GF-D8 (cell line): Measurements from ENCODE around the gene AKT1S1.

Experiments used
- DNase-seq: peaks from one replicate; lab custom pipeline; 2025; lab: John Stamatoyannopoulos, UW

Gene AKT1S1

DNA sequence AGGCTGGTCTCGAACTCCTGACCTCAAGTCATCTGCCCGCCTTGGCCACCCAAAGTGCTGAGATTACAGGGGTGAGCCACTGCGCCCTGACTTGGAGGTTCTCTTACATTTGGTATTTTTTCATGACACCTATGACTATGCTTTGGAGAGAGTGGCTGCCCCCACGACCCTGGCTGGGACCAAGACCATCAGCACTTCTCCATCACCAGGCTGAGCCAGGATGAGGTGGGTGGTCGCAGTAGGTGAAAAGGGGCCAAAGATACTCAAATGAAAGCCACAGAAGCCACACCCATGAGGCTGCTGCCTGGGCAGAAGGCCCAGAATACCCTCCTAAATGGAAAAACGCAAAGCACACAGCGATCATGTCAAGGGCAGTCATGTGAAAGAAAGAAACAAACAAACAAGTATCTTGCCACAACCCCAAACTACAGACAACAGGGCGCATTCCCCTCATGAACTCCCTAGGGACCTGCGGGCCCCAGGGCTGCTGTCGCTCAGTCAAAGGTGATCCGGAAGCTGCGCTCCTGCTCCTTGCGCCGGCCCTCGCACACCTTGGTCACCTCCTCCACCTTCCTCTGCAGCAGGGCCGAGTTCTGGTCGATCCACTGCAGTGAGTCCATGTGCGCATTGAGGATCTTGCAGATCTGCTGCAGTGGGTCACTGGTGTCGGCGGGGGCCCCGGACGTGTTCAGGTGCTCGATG lies 30.7 kb upstream of the AKT1S1 start:
- DNase-seq, result no peak

GRCh38 chr19:49906879-49907564 lies 29.9 kb upstream of the AKT1S1 start:
- no peak for DNase-seq

DNA sequence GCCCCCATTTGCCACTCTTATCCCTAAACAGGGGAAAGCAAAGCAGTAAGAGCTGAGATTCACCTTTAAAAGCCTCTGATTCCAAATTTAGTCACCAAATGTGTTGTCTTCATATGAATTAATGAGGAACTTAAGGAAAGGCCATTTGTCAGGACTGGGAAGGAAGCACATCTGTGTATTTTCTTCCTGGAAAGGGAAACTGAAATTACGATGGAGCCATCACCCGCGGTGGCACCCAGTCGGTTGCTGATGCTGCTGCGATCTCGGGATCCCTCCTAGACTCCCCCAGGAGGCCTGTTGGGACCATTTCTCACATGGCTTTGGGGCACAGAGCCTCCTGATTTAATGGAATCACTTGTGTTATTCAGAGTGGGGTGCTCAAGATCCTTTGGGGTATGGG lies 27.0 kb upstream of the AKT1S1 start:
- DNase-seq, result no peak

DNA sequence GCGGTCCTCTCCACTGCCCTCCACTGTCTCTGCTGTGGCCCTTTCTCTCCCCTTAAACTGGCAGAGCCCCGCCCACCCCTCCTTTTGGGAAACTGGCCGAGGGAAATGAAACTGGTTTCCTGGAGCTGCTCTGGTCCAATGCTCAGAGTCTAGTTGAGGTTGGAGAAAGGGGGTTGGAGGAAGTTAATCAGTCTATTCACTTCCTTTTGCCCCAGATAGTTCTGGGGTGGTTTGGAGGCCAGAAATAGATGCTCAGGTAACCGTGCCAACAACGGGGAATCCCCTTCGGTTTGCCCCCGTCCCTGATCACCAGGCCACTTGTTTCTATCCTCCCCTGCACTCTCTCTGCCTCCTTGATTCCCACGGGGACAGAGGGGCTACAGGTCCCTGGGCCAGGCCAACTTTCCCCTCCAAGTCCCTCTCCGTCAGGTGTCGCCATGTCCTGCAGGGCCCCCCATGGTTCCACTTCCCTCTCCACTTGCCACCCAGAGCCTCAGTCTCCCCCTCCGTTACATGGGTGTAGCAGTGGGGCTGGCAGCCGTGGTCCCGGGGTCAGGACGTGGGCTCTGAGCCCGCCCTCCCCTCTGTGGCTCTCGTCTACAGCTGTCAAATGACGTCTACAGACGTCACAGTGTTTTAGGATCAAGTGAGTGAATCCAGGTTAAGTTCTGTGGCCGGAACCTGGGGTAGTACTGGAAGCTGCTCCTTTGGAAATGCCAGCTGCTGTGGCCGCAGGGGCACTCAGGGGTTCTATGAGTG lies 19.9 kb upstream of the AKT1S1 start, which contains the start of gene IL4I1:
TSS of gene IL4I1 (minus strand) at position 25 of the 759 bp plus-strand sequence. CDS start 727 bp downstream, outside the sequence.
- DNase-seq, result peak; percentile 46

DNA sequence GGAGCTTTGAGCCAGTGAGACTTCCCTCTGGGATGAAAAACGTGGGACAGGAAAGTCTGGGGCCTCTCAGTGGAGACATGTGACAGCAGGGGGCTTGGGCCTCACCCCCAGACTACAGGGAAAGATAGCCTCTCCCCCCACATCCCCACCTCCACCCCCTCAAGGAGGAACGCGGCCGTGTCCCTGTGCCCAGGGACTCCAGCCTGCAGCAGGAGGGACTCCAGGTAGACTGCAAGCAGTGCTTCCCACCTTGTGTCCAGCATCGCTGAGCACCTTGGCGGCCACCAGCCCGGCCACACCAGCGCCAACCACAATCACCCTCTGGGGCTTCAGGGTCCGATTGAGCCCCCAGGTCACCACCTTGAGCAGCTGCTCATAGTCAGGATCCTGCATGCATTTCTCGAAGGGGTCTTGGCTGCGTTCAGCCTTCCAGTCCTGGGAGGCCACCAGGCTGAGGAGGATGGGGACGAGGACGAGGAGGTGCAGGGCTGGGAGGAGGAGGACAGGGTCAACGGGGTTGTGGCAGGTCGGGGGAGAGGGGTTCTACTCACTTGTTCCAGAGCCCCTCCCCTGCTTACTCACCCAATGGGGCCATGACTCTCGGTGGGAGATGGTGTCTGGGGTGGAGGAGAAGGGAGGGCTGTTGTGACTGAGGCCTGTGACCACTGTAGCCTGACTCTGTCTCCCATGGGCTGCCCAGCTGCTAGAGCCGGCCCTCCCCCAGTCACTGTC lies 18.6 kb upstream of the AKT1S1 start:
- no peak for DNase-seq

GRCh38 chr19:49894879-49895565 lies 17.9 kb upstream of the AKT1S1 start:
- DNase-seq, result no peak

GRCh38 chr19:49894011-49894664 lies 17.0 kb upstream of the AKT1S1 start:
- DNase-seq, result no peak

- no peak for DNase-seq
Observed at GRCh38 chr19:49892716-49893115, 15.6 kb upstream of the AKT1S1 start.

DNA sequence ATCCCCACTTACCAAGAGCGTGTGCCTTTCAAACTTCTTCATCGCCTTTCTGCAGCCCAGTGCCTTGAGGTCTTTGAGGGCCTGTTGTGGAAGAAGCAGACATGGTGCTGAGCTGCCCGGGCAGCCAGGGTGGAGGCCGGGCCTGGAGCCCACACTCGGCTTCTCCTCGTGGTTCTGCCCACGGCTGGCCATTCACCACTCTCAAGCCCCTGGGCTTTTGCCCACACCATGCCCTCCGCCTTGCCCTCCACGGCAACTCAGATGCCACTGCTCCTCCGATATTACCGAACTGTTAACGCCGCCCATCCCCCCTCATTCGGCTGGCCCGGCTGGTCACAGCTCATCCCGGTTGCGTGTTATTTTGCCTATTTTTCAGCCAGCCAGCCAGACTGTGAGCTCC lies 14.2 kb upstream of the AKT1S1 start:
- DNase-seq, result no peak

- DNase-seq, result no peak
Observed at GRCh38 chr19:49890349-49891311, 13.5 kb upstream of the AKT1S1 start.

DNA sequence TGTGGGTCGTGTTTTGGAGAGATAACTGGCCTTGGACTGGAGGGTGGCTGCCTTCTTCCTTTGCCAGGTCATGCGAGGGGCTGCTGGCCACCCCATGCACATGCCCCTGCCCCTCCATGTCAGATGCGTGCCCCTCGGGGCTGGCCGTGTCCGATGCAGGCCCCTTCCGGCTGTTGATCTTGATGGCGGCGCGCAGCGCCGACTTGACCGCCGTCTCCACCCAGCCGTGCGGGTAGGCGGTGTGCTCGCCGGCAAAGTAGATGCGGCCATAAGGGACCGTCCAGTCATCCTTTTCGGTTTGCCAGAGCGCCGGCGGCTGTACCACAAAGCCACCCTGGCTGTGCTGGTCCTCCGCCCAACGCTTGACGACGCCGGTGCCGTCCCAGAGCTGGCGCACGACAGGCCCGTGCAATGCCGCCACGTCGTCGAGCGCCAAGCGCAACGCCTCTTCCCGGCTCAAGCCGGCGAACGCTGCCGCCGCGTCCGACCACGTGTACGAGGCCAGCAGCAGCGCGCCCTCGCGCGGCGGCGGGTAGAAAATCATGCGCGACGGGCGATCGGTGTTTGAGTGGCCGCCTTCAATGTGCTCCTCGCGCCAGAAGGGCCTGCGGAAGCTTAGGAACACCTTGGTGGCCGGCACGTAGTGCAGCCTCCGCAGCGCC lies 12.7 kb upstream of the AKT1S1 start:
- peak; percentile 19 for DNase-seq

- DNase-seq, result no peak
Observed at GRCh38 chr19:49889038-49889686, 12.0 kb upstream of the AKT1S1 start.

GRCh38 chr19:49888510-49888824 lies 11.3 kb upstream of the AKT1S1 start:
- DNase-seq, result no peak

DNA sequence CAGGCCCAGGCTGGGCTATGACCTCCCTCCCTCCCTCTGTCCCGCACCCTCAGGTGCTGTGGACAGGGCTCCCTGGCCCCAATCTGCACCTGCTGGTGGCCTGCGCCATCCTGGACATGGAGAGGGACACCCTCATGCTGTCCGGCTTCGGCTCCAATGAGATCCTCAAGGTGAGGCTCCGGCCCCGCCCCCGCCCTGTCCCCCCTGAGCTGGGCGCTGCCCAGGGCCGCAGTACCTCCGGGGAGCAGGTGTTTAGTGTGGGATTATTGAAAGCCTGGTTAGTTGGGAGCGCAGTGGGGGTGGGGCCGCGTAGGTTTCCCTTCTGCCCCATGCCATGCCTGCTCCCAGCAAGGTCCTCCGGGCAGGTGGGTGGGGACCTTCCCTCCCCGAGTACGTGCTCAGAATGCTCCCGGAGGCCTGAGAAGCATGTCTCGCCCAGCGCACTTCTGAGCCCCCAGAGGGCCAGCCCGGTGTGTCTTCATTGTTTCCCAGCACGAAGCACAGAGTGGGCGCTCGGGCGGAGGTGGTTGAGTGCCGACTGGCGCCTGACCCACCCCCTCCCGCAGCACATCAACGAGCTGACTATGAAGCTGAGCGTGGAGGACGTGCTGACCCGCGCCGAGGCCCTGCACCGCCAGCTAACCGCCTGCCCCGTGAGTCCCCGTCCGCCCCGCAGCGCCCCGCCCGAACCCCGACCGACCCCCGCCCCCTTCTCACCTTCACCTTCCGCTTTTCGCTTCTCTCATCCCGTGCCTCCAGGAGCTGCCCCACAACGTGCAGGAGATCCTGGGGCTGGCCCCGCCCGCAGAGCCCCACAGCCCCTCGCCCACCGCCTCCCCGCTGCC lies 10.7 kb upstream of the AKT1S1 start:
- no peak for DNase-seq

GRCh38 chr19:49887037-49887664 lies 10.0 kb upstream of the AKT1S1 start:
- no peak for DNase-seq

DNA sequence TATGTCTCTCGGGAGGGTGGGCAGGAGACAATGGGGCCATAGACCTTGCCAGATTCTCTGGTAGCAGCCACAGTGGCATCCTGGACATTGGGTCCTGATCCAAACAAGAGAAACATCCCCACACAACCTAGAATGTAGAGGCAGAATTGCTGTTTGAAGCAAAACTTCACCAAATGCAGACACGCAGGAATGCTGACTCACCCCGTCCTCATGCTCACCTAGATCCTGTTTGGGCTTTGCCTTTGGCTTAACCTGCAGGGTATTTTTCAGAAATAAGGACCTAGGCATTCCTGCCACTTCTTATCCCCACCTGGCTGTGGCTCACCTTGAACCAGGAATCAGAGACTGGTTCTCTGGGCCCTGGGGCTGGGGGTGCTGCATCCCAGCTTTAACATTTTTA lies 7.6 kb upstream of the AKT1S1 start:
- no peak for DNase-seq

- no peak for DNase-seq
Observed at GRCh38 chr19:49884109-49884508, 7.0 kb upstream of the AKT1S1 start.

DNA sequence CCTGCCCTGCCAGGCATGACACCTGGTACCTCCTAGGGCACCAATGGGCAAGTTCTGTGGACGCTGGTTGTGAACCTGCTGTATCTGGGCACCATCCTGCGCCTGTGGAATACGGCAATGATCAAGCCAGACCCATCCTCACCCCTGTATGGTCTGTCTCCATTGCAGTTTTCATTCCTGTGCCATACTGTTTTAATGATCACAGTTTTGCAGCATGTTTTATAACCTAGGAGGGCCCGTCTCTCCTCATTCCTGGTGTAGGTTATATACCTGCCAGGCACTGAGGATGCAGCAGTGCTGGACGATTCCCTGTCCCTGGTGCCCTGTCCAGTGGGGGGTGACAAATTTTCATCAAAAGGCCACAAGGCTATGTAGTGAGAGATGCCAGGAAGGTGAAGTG lies 5.9 kb upstream of the AKT1S1 start:
- no peak for DNase-seq
